GM12875 (cell line): ENCODE results near the gene SOX6.

Experiments used
- H3K4me3 ChIP-seq: one replicate; pipeline ENCODE4 v1.5.1; 2011; ENCODE audit warnings: low read depth, low read length, control low read depth
- TF ChIP-seq, protein P1 (sequence below): IDR thresholded peaks from 2 replicates; pipeline ENCODE4 v1.5.1; 2011; ENCODE audit warnings: low read depth, mild to moderate bottlenecking, control low read depth, inconsistent platforms, low read length, moderate library complexity, borderline replicate concordance; ENCODE audit not compliant: insufficient read depth

The SOX6 gene

DNA sequence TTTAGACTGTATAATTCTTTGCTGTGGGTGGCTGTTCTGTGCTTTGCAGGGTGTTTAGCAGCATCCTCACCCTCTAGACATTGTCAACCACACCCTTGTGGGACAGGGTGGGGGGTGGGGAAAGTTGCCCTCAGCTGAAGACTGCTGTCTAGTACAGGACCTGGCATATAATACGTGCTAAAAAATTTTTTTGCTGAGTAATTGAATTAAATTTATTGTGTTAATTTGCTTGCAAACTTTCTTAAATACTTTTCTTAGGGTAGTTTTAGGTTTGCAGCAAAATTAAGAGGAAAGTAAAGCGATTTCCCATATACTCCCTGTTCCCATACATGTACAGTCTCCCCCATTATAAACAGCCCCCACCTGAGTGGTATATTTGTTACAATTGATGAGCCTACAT, 268.5 kb downstream of the SOX6 start:
- TF ChIP-seq, protein P1, sequence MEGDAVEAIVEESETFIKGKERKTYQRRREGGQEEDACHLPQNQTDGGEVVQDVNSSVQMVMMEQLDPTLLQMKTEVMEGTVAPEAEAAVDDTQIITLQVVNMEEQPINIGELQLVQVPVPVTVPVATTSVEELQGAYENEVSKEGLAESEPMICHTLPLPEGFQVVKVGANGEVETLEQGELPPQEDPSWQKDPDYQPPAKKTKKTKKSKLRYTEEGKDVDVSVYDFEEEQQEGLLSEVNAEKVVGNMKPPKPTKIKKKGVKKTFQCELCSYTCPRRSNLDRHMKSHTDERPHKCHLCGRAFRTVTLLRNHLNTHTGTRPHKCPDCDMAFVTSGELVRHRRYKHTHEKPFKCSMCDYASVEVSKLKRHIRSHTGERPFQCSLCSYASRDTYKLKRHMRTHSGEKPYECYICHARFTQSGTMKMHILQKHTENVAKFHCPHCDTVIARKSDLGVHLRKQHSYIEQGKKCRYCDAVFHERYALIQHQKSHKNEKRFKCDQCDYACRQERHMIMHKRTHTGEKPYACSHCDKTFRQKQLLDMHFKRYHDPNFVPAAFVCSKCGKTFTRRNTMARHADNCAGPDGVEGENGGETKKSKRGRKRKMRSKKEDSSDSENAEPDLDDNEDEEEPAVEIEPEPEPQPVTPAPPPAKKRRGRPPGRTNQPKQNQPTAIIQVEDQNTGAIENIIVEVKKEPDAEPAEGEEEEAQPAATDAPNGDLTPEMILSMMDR = no peak
- no peak overlapping the region for H3K4me3 ChIP-seq

DNA sequence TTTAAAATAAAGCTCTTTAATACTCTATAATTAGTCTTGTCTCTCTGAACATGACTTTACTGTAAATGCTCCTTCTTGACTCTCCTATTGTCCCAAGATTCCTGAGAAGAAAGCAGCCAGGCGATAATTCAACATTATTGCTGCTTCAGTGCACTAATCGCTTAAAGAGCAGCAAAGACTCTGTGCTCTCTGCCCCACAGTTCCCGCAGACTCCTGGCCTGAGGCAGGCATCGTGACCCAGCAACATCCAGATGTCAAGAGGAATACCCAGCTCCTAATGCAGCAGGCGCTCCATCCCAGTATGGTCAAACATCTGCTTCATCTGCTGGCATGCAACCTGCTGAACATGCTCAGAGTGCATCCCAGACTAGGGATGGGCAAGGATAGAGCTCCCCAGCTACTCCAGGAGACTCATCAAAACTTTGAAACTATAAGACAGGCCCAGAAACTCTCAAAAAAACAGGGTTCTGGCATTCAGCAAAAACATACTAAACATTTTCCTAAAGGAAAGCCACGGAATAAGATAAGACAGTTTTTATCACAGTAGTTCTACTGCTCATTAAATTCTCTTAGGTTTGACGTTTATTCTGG, 270.0 kb downstream of the SOX6 start:
- TF ChIP-seq, protein P1 = no peak
- no peak overlapping the region for H3K4me3 ChIP-seq

DNA sequence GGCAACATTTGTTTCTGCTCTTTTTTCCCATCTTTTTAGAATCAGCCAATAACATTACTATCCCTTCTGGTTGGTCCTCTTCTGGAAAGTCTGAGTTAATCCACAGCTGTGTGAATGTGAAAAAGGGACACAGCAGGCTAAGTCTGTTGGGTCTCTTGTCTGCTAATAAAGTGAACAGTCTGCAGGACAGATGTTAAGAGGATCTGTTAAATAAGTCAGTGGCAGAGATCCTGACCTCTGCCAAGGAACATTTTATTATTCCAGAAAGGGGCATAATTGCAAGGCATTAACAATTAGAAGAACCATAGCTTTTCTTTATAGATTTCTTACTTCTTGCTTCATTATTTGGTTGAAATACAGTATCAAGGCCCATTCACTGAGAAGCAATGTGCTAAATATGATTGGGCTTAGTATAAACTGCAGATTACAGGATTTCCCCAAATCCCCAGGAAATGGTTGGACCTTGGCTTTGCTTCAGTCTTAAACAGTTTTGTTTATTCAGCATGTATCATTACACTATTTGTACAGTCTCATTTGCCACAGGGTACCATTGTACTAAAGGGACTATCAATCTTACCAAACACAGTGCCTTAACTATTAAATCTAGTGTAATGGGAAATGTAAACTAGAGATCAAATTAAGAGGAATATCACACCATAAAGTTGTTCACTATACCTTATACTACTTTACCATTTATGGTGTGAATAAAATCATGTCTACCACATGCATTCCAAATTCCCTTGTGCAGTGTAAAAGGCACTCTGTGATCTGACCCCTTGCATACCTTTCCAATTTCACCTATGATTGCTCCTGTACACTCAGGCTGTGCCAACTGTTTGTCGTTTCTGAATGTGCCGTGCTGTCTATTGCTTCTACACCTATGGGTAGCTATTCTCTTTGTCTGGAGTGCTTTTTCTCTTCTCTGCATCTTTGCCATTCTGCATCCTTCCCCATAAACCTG, 274.0 kb downstream of the SOX6 start:
- H3K4me3 ChIP-seq = no peak overlapping the region
- TF ChIP-seq, protein P1 = no peak

DNA sequence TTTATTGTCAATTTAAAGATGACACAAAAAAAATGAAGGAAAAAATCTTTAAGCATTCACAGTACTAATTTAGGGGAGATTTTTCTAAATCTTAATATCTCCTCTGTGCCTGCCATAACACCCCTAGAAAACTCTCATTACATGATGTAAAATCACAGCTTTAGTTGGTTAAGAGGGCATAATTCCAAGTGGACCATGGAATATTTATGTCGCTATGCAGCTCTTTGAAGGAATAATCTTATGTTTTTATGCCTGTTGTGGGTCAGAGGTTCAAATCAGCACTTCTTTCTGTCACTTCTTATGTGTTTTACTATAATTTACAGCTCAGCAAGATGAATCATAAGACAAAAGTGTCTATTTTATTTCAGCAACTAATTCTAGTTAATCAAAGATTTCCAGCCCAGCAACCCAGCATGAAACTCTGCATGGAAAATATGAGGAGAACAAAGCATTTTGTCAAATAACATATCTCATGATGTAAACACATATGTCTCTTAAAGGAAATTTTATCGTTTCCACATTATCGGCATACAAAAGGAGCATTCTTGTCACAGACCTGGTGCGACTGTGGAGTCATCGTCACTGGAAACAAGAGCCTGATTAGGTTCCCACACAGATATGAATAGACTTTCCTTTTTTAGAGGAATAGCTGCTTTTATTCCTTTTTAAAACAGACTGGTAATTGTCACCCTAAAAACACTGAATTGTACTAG, 274.8 kb downstream of the SOX6 start:
- H3K4me3 ChIP-seq = no peak overlapping the region
- TF ChIP-seq, protein P1 = no peak

DNA sequence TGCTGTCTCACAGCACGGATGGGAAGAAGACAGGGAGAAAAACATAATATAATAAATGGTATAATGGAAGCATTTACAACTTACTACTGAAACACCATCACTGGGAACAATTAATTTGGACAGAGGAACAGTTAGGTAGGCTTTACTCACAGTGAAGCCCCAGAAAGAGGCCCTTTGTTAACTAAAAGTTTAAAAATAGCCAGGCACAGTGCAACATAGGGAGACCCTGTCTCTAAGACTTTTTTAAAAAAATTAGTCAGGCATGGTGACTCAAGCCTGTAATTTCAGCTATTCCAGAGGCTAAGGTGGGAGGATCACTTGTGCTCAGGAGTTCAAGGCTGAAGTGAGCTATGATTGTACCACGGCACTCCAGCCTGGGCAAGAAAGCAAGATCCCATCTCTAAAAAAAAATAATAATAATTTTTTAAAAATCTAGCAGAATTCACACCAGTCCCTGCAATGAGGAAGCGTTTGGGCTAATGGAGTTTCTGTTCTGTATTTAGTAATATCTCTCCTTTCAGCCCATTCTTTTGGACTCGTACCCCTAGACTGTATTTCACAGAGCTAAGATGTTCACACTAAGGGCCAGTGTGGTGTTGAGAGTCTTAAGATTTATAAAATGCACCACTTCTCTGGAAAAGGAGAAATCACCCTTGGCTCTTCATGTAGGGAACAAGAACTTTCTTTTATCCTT, 275.5 kb downstream of the SOX6 start:
- TF ChIP-seq, protein P1 = no peak
- no peak overlapping the region for H3K4me3 ChIP-seq

DNA sequence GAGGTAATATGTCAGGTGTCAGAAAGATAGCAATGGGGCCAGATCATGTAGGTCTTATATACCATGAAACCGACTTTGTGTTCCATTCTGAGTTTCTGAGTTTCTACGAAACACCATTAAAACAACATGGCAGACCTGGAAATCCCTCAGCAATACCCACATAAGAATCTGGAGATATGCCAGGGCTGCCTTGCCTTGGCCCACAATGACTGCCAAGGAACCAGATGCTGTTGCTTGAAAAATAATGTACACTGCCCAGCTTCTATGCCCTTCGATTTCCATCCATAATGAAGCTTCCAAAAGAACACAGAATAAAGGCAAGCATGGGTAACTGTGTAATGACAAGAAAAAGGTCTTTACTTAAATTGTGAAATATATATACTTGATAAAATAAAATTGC, 277.4 kb downstream of the SOX6 start:
- TF ChIP-seq, protein P1 = no peak
- no peak overlapping the region for H3K4me3 ChIP-seq
